Activated gamma-delta T cell treated with anti-CD3 and anti-CD28 coated beads, Interleukin-2, amount 50 U/mL, for 16 hours (primary cell): Measurements from ENCODE around the gene BMP4.

Experiments used
- DNase-seq: peaks from one replicate; pipeline ENCODE4 v3.0.0-alpha.2; 2020; ENCODE audit warnings: low read depth

BMP4 gene

GRCh38 chr14:53964249-53964648 is 7.6 kb upstream of the BMP4 start:
- DNase-seq = no peak

DNA sequence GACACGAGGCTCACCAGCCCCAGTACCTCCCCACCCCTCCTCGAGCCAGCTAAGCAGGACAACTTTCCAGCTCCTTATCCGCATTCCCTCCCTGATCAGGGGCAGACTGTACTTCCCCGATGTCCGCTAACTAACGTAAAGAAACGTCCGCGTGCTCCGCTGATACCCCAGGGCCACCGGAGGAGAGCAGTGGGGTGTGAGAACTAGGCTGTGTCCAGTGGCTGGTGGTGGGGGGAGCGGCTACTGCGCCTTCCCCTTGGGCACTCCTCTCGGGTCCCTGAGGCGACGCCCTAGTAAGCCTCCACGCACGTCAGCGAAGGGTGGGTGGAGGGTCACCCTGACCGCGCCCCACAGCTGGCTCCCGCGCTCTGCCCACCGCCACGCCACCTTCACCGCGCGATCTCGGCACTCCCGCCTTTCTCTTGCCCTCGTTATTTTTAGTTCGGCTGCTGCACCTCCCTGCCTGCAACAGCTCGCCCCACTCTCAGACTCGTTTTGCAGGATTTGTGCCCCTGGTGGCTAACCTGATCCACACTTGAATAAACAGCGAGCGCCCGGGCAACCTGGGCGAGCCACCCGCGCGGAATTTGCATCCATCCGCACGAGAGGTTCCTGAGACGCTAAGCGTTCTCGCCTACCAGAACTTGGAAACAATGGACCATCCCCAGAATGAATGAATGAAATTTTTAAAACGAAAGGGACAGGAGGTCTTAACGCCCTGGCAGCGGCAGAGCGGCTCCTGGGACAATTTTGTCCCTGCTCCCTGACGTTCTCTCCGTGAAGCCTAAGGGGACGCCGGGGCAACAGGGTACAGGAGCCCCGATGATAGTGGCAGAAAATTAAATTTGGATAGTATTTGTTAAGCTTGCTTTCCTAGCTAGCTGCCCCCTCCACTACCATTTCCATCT is 6.9 kb upstream of the BMP4 start:
- no peak for DNase-seq

DNA sequence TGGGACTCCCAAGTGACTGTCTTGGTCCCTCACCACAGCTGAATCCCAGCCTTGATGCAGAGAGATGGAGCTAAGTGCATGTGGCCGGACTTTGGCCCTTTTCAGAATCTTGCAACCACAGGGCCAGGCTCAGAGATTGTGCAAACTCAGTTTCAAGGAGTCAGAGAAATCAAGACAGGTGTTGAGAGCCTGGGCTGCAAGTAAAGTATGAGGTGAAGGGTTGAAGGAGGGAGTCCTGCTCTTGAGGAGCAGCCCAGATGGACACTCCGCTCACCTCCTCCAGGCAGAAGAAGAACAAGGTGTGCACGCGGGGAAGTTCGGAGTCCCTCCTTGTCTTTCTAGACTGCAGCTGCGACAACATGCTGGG is 6.3 kb upstream of the BMP4 start:
- no peak for DNase-seq

DNA sequence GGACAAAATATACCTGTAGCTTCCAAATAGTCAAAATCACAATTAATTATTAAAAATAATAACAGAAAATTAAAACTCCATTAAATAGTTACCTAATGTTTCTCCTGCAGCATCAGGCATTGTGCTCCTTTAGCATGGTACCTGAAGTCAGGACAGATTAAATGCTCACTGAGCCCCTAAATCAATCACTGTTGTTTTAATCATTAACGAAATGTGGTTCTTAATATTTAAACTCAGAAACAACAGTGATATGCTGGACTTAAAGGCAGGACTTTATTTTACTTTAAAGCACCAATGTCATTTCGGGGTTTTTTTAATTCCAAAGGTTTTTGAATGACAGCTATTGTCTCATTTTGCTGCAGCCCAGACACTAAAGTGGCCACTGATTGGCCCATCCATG is 2.0 kb upstream of the BMP4 start:
- DNase-seq = no peak

- no peak for DNase-seq
These were observed 1.1 kb upstream of the BMP4 start for GRCh38 chr14:53957739-53958138.

GRCh38 chr14:53955671-53956426 is 776 bp downstream of the BMP4 start:
- no peak for DNase-seq

DNA sequence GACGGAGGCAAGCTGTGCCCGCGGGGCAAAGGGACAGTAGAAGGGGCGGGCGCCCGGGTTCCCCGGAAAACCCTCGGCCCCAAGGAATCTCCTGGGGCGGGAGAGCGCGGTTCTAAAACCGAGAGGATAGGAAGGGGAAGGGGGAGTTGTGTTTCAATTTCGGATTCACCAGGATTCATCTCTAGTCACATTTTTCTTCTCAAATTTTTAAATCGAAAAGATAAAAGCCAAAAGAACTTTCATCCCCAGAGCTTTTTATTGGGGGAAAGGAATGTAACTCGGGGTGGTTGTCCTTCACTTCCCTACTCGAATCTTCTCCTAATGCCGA is 1.4 kb downstream of the BMP4 start:
- DNase-seq = no peak

DNA sequence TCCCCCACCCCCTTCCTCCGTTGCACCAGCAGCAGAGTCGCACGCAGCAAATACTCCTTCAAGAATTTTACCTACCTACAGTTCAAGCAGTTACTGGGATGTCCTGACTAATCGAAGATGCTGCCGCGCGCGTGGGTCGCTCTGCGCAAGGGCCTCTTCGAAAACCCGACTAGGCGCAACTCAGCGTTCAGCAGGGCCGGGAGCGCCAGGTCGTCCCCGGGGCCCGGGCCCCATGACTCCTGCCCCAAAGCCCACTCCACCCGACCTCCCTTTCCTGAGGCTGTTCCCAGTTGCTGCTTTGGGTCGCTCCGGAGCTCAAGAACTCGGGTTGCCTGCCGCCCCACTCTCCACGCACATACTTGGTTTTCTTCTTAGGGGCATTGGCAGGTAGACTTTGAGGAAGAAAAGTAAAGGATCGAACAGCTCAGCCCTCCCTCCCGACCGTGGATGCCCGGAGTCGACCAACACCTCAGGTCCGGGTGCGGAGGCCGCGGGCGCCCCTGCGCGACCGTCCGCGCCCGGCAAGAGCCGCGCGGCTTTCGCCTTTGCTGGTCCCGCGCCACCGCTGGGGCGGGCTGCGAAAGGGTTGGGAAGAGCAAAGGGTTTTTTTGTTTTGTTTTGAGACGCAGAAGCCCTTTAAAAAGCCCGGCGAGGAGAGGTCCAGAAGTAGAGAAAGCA is 1.9 kb downstream of the BMP4 start:
- DNase-seq = no peak

DNA sequence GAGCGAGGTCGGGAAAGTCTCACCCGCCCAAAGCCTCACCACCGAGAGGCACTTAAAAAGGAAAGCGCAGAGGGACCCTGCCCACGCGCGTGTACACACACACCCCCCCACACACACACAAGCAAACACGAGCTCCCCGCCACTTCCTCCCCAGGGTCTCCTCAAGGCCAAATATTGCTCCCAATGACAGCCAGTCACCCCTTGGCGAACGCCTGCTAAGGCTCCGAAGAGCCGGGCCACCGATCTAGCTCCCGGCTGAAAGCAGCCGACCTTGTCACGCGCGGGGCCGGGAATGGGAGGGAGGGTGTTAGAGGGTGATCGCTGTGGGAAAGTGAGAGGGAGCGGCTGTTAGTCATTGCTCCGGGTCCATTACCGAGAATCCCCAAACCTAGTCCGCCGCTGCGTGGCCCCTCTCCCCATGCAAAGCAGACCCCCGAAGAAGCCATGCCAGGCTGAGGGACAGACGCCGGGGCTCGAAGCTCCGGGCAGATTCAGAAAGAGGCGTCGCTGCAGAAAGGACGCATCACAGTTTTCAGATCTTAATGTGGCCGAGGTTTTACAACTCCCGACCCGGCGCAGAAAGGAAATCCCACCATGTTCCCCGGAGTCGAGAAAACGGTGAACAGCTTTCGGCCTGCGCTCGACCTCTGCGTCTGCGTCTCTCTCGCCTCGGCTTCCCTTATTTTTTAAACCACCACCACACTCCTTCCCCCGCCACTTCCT is 2.6 kb downstream of the BMP4 start:
- DNase-seq = no peak

DNA sequence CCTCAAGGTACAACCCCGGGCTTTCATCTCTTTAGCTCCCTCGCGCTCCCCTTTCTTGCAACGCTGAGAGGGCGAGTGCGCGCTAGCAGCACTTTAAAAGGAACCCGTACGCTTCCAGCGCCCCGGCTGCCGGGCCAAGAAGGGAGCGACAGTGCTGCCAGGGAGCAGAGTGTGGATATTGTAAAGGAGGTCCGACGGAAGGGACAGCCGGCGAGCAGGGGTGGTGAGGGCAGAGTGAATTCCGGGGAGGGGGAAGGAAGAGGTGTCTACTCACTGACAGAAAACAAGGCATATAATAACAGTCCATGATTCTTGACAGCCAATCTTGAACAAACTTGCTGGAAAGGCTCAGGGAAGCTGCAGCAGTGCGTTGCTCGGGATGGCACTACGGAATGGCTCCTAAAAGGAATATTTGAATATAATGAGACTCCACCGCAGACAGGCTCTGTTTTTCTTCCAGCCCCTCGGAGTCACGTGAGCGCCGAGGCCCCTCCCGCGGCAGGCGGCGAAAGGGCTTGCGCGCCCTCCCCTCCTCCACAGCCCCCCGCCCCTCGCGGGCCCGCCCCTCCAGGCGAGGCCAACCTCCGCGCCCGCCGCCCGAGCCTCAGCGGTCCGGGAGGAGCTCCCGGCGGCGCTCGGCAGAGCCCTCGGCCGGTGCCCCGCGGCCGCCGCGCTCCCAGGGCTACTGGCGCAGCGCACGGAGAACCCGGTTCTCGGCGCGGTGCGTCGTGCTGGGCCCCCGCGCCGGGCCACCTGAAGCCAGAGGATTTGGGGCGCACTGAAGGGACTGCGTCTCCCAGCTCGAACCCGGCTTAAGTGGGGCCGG is 3.4 kb downstream of the BMP4 start:
- no peak for DNase-seq

- DNase-seq = no peak
These were observed 4.1 kb downstream of the BMP4 start for GRCh38 chr14:53952533-53952932.

DNA sequence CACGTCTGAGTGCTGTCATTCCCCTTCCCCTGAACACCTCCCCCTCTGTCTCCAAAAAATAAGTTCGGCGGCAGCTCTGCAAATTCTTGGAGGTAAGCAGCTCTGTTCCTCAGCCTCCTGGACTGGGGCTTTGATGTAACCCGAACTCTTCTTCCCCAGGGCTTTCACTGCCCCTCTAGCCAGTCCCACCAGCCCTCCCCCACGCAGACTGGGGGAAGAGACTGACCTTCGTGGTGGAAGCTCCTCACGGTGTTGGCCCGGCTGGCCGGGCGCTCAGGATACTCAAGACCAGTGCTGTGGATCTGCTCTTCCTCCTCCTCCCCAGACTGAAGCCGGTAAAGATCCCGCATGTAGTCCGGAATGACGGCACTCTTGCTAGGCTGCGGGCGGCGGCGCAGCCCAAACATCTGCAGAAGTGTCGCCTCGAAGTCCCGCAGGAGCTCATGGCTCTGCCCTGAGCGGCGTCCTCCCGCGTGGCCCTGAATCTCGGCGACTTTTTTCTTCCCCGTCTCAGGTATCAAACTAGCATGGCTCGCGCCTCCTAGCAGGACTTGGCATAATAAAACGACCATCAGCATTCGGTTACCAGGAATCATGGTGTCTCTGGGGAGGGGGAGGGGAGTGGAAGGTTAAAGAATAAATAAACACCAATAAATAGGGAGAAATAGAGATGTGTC is 4.9 kb downstream of the BMP4 start:
- no peak for DNase-seq

GRCh38 chr14:53951243-53951626 is 5.4 kb downstream of the BMP4 start:
- DNase-seq = no peak

- DNase-seq = no peak
These were observed 6.4 kb downstream of the BMP4 start for GRCh38 chr14:53950031-53950793.

DNA sequence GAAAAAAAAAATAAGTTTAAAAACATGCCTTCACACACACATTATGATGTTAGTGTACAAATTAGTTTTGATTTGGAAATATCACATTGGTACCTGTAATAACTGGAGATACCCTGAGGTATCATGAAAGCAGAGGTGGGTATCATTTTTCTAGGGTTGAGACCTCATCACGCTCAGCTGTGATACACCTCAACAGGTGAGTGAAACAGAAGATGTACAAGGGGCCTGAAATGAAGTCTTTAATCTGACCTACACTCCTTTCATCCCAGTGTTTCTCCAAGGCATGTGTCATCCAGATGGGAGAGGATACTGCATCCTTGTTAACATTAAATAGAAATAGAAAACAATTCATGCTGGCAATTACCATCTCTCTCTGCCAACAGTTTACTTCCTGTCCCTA is 7.4 kb downstream of the BMP4 start:
- no peak for DNase-seq

DNA sequence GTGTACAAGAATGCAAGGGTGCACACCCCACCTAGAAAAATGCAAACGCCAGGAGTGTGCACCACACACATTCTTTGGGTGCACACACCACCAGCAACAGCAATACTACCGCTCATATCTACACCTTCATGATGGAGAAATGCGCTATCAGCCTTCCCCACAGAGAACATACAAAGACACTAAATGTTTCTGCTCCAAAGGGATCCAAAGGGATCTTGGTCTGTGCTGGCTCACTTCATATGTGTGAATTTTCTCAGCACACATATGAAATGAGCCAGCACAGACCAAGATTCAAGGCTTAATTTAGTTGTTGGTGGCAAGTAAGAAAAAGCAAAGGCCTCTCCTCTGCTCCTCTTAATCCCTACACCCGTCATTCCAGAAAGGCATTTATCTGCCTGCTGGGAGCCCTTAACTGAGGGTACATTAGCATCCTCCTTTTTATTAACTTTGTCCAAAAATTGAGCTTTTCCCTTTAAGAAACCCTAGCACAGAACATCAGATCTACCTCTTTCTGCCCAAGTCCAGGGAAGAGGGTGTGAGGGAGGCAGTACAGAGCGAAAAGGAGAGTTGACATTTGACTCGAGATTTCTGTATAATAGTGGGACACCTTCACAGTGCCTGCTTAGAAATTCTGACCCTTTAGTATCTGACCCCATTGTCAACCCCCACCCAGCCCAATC is 8.3 kb downstream of the BMP4 start:
- no peak for DNase-seq

DNA sequence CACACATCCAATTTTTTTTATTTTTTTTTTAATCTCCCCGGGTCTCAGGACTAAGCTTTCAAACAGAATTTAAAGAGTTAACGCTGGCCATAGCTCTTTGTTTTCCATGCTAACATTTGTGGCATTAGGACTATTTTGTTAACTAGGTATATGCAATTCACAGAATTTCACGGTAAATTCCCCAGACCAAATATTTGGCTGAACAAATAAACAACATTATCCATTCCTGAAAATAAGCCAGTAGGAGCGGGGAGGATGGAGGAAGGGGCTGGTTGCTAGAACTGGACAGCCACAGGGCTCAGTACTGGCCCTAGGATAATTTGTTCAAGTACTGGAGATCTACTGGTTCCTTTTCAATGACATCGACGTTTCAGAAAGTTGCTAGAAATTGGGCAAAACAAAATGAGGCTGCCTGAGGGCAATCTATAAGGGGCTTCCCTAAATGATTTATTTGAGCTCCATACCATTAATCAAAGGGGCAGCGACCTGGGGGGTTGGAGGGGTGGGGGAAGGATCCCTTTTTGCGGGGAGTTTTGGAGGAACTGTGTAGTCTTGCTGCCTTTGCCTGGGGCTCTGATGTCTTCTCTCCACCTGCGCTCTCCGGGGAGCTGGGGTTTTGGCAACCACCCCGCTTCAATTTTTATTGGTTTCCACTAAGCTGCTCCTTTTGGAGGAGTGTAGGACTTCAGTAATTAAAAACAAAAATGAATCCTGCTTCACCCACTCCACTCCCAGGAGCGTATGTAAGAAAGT is 9.0 kb downstream of the BMP4 start:
- DNase-seq = no peak

- DNase-seq = no peak
These were observed 9.6 kb downstream of the BMP4 start for GRCh38 chr14:53947094-53947445.
